Astrocyte (in vitro differentiated cells and primary cell): ENCODE results near the gene MYLK2. TPM values are rescaled to one million over a fixed set of nuclear protein-coding genes. Genes with fewer than 3 reads are reported as not detected.

Source experiments
- DNase-seq: peaks from one replicate; pipeline ENCODE4 v3.0.0-alpha.2; 2010; ENCODE audit warnings: low read depth
- FAIRE-seq: peaks from 2 replicates; lab custom pipeline; 2011; peaks lifted over from hg19 to GRCh38; lab: Jason Lieb, UNC
- H2AFZ ChIP-seq: 2 replicates; pipeline ENCODE4 v1.6.0; 2012; ENCODE audit warnings: low read depth, low read length, inconsistent platforms
- H3K27ac ChIP-seq: 2 replicates; pipeline ENCODE4 v1.5.1; 2011; ENCODE audit warnings: low read depth, low read length, inconsistent platforms
- H3K27me3 ChIP-seq: 2 replicates; pipeline ENCODE4 v1.6.0; 2011; ENCODE audit warnings: low read length, inconsistent platforms; ENCODE audit not compliant: insufficient read depth
- H3K36me3 ChIP-seq: 2 replicates; pipeline ENCODE4 v1.5.1; 2011; ENCODE audit warnings: low read length, inconsistent platforms; ENCODE audit not compliant: insufficient read depth
- H3K4me1 ChIP-seq: 2 replicates; pipeline ENCODE4 v1.5.1; 2011; ENCODE audit warnings: low read length, inconsistent platforms; ENCODE audit not compliant: insufficient read depth
- H3K4me2 ChIP-seq: 2 replicates; pipeline ENCODE4 v1.6.0; 2012; ENCODE audit warnings: low read length, inconsistent platforms
- H3K4me3 ChIP-seq: 2 replicates; pipeline ENCODE4 v1.5.1; 2011; ENCODE audit warnings: low read depth, mild to moderate bottlenecking, low read length, inconsistent platforms; ENCODE audit not compliant: insufficient read depth
- H3K79me2 ChIP-seq: 2 replicates; pipeline ENCODE4 v1.6.0; 2012; ENCODE audit warnings: mild to moderate bottlenecking, low read length, inconsistent platforms; ENCODE audit not compliant: insufficient read depth
- H3K9ac ChIP-seq: 2 replicates; pipeline ENCODE4 v1.6.0; 2012; ENCODE audit warnings: mild to moderate bottlenecking, low read length, inconsistent platforms
- H3K9me3 ChIP-seq: 2 replicates; pipeline ENCODE4 v1.5.1; 2012; ENCODE audit warnings: low read depth, mild to moderate bottlenecking, low read length, inconsistent platforms; ENCODE audit not compliant: insufficient read depth
- H4K20me1 ChIP-seq: 2 replicates; pipeline ENCODE4 v1.6.0; 2012; ENCODE audit warnings: low read length, inconsistent platforms; ENCODE audit not compliant: insufficient read depth
- H3K27ac Mint-ChIP-seq: one replicate; pipeline ENCODE4 v1.8.0; 2021; ENCODE audit warnings: mild to moderate bottlenecking, mixed read lengths; ENCODE audit not compliant: unreplicated experiment
- H3K27me3 Mint-ChIP-seq: one replicate; pipeline ENCODE4 v1.8.0; 2021; ENCODE audit warnings: low read depth, mixed read lengths; ENCODE audit not compliant: unreplicated experiment
- H3K36me3 Mint-ChIP-seq: one replicate; pipeline ENCODE4 v1.8.0; 2021; ENCODE audit warnings: low read depth, mixed read lengths; ENCODE audit not compliant: unreplicated experiment
- H3K4me1 Mint-ChIP-seq: one replicate; pipeline ENCODE4 v1.8.0; 2021; ENCODE audit warnings: low read depth, mixed read lengths; ENCODE audit not compliant: unreplicated experiment
- H3K4me3 Mint-ChIP-seq: one replicate; pipeline ENCODE4 v1.8.0; 2021; ENCODE audit warnings: mild to moderate bottlenecking, moderate library complexity, mixed read lengths; ENCODE audit not compliant: unreplicated experiment
- H3K9me3 Mint-ChIP-seq: one replicate; pipeline ENCODE4 v1.8.0; 2021; ENCODE audit warnings: mild to moderate bottlenecking, mixed read lengths; ENCODE audit not compliant: unreplicated experiment
- CTCF ChIP-seq: IDR thresholded peaks from 2 replicates; pipeline ENCODE4 v1.5.1; 2011; ENCODE audit warnings: low read depth, mild to moderate bottlenecking, inconsistent platforms, low read length, moderate library complexity; ENCODE audit not compliant: insufficient read depth
- EZH2 ChIP-seq: IDR thresholded peaks from 2 replicates; pipeline ENCODE4 v1.6.1; 2012; ENCODE audit warnings: mild to moderate bottlenecking, low read length, inconsistent platforms; ENCODE audit not compliant: insufficient read depth
- total RNA-seq: library from RNA; stranded (reverse); gene quantifications from 2 replicates; pipeline ENCODE4 v1.2.1, GENCODE V29; 2021

The MYLK2 gene
- total RNA-seq, 1 donor from 2014 or later: 2.1 TPM

DNA sequence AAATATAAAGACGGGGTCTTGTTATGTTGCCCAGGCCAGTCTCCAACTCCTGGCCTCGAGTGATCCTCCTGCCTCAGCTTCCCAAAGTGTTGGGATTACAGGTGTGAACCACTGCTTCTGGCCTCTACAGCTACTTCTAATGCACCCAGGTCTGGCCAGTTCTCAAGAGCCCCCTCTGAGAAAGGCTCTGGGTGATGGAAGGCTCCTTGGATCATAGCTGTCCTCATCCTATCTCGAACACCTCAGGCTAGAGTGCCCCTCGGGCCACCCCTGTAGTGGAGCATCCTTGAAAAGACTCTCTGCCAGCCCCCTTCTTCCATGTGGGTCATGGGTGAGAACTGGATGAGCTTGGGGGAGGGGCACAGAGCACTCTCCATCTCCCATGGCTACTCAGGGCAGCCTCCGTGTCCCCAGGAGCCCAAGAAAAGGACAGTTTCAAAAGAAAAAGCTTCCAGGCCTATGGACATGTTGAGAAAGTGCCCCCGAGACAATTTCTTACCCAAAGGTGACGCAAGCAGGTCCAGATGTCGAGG lies 714 bp upstream of the MYLK2 start:
- DNase-seq (no peak), FAIRE-seq (no peak)
- Histone ChIP-seq H3K4me2 (no peak overlapping the region), H4K20me1 (no peaks in the 10 kb centered on the region), H3K27me3 (no peaks in the 10 kb centered on the region), H2AFZ (no peak overlapping the region), H3K9ac (no peak overlapping the region), H3K79me2 (no peaks in the 10 kb centered on the region), H3K9me3 (no peaks in the 10 kb centered on the region), H3K4me3 (no peak overlapping the region), H3K4me1 (peaks cover 9% of the 10 kb centered on the region), H3K36me3 (no peaks in the 10 kb centered on the region), H3K27ac (no peak overlapping the region)
- H3K4me3 Mint-ChIP-seq: no peak overlapping the region
- H3K9me3 Mint-ChIP-seq: no peaks in the 10 kb centered on the region
- TF ChIP-seq EZH2 (no peak), CTCF (no peak)
- H3K27ac Mint-ChIP-seq: no peak overlapping the region
- peaks cover 15% of the 10 kb centered on the region for H3K4me1 Mint-ChIP-seq
- peaks cover 2% of the 10 kb centered on the region for H3K36me3 Mint-ChIP-seq
- peaks cover 34% of the 10 kb centered on the region for H3K27me3 Mint-ChIP-seq

DNA sequence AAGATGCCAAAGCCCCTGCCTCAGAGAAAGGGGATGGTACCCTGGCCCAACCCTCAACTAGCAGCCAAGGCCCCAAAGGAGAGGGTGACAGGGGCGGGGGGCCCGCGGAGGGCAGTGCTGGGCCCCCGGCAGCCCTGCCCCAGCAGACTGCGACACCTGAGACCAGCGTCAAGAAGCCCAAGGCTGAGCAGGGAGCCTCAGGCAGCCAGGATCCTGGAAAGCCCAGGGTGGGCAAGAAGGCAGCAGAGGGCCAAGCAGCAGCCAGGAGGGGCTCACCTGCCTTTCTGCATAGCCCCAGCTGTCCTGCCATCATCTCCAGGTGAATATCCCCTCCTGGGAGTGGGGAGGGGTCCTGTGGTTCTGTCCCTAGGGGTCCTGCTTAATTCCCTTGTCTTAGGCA lies 1.1 kb downstream of the MYLK2 start:
- DNase-seq: no peak
- Histone ChIP-seq H3K9ac (no peak overlapping the region), H2AFZ (no peak overlapping the region), H3K4me1 (peaks cover 26% of the 10 kb centered on the region), H3K4me3 (no peak overlapping the region), H3K27me3 (peaks cover 2% of the 10 kb centered on the region), H3K27ac (no peak overlapping the region), H3K4me2 (no peak overlapping the region), H3K79me2 (no peaks in the 10 kb centered on the region), H3K9me3 (no peaks in the 10 kb centered on the region), H3K36me3 (no peaks in the 10 kb centered on the region), H4K20me1 (no peaks in the 10 kb centered on the region)
- Mint-ChIP-seq H3K36me3 (no peaks in the 10 kb centered on the region), H3K4me1 (peaks cover 12% of the 10 kb centered on the region), H3K27me3 (peaks cover 36% of the 10 kb centered on the region), H3K27ac (no peak overlapping the region), H3K4me3 (no peak overlapping the region), H3K9me3 (no peaks in the 10 kb centered on the region)
- no peak for FAIRE-seq
- no peak for TF ChIP-seq EZH2
- no peak for TF ChIP-seq CTCF

DNA sequence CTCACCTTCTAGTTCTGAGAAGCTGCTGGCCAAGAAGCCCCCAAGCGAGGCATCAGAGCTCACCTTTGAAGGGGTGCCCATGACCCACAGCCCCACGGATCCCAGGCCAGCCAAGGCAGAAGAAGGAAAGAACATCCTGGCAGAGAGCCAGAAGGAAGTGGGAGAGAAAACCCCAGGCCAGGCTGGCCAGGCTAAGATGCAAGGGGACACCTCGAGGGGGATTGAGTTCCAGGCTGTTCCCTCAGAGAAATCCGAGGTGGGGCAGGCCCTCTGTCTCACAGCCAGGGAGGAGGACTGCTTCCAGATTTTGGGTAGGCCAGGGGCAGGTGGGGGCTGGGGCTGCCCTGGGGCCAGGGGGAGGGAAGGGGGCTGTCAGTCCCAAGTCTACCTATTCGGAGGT lies 2.3 kb downstream of the MYLK2 start:
- no peak overlapping the region for H3K27ac ChIP-seq
- TF ChIP-seq EZH2 (no peak), CTCF (no peak)
- no peak overlapping the region for H3K4me2 ChIP-seq
- DNase-seq (no peak), FAIRE-seq (no peak)
- H3K9me3 ChIP-seq: no peaks in the 10 kb centered on the region
- H3K9ac ChIP-seq: no peak overlapping the region
- H4K20me1 ChIP-seq: no peaks in the 10 kb centered on the region
- H3K27me3 ChIP-seq: peaks cover 2% of the 10 kb centered on the region
- H3K36me3 ChIP-seq: no peaks in the 10 kb centered on the region
- H3K4me3 ChIP-seq: no peak overlapping the region
- H3K9me3 Mint-ChIP-seq: no peaks in the 10 kb centered on the region
- no peaks in the 10 kb centered on the region for H3K79me2 ChIP-seq
- peaks cover 26% of the 10 kb centered on the region for H3K4me1 ChIP-seq
- H3K27ac Mint-ChIP-seq: no peak overlapping the region
- H3K36me3 Mint-ChIP-seq: no peaks in the 10 kb centered on the region
- H3K4me1 Mint-ChIP-seq: peaks cover 10% of the 10 kb centered on the region
- peaks cover 32% of the 10 kb centered on the region for H3K27me3 Mint-ChIP-seq
- no peak overlapping the region for H2AFZ ChIP-seq
- H3K4me3 Mint-ChIP-seq: no peak overlapping the region
